Measurements from ENCODE around the gene GLTP. TPM values are rescaled to one million over a fixed set of nuclear protein-coding genes. Genes with fewer than 3 reads are reported as not detected.

The GLTP gene
- total RNA-seq, 1 experiment from 2014 or later: 25.8 TPM

GRCh38 chr12:109833307-109834189, 46.8 kb downstream of the GLTP start, which contains the start of gene TRPV4:
TRPV4 (minus strand) TSS chr12:109833398; CDS start chr12:109814796, 18,602 bp downstream.
- ChIA-PET CTCF (interaction anchor here (1.0 to 7.1 kb wide), 7 partner anchors 7 to 236 kb away, joined by 3 to 63 read pairs (median 7); no protein-coding TSS in a partner anchor), POLR2A (no interaction called here)
- H3K27ac Mint-ChIP-seq: no peak within 1 kb of the TSS
- TF ChIP-seq EMX1 (CRISPR knock-in tag; IDR thresholded peaks at IDR 0.05): no peak
- TF ChIP-seq ZNF121 (CRISPR knock-in tag; IDR thresholded peaks at IDR 0.05): peak; percentile 90; the same call in 1 of the 2 replicates
- peak; percentile 54; the same call in 1 of the 2 replicates for TF ChIP-seq GTF2I (CRISPR knock-in tag; conservative IDR thresholded peaks at IDR 0.05)
- no peak for TF ChIP-seq ZBTB21 (CRISPR knock-in tag; IDR thresholded peaks at IDR 0.05; ENCODE audit: borderline replicate concordance)
- no peak for TF ChIP-seq CREB1 (CRISPR knock-in tag; IDR thresholded peaks at IDR 0.05)
- TF ChIP-seq, protein P1, sequence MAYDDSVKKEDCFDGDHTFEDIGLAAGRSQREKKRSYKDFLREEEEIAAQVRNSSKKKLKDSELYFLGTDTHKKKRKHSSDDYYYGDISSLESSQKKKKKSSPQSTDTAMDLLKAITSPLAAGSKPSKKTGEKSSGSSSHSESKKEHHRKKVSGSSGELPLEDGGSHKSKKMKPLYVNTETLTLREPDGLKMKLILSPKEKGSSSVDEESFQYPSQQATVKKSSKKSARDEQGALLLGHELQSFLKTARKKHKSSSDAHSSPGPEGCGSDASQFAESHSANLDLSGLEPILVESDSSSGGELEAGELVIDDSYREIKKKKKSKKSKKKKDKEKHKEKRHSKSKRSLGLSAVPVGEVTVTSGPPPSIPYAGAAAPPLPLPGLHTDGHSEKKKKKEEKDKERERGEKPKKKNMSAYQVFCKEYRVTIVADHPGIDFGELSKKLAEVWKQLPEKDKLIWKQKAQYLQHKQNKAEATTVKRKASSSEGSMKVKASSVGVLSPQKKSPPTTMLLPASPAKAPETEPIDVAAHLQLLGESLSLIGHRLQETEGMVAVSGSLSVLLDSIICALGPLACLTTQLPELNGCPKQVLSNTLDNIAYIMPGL (CRISPR knock-in tag; IDR thresholded peaks at IDR 0.05): 0 out of 2 replicates have a peak, but pooled peaks have one; percentile 3
- TF ChIP-seq PRDM15 (CRISPR knock-in tag; IDR thresholded peaks at IDR 0.05): peak; percentile 64; the same call in 1 of the 2 replicates
- TF ChIP-seq SP1 (CRISPR knock-in tag; conservative IDR thresholded peaks at IDR 0.05): peak; percentile 56; the same call in 1 of the 2 replicates
- H3K4me1 Mint-ChIP-seq: peaks cover 6% of the 10 kb centered on the region
- DNase-seq (ENCODE audit: low spot score) (peak; percentile 59), ATAC-seq (peak; percentile 74)
- no peaks in the 10 kb centered on the region for H3K36me3 Mint-ChIP-seq
- peak within 1 kb of the TSS; percentile 63 for H3K4me3 Mint-ChIP-seq
- no peaks in the 10 kb centered on the region for H3K9me3 Mint-ChIP-seq
- peaks cover 8% of the 10 kb centered on the region for H3K27me3 Mint-ChIP-seq (ENCODE audit: low read depth)

- Mint-ChIP-seq H3K36me3 (no peaks in the 10 kb centered on the region), H3K27me3 (ENCODE audit: low read depth) (peaks cover 8% of the 10 kb centered on the region), H3K4me3 (peak overlapping the region; percentile 60), H3K4me1 (peaks cover 6% of the 10 kb centered on the region), H3K27ac (no peak overlapping the region), H3K9me3 (no peaks in the 10 kb centered on the region)
- CTCF ChIA-PET: interaction anchor here (1.0 to 7.1 kb wide), 7 partner anchors 8 to 235 kb away, joined by 3 to 63 read pairs (median 7); no protein-coding TSS in a partner anchor
- TF ChIP-seq GTF2I (CRISPR knock-in tag; conservative IDR thresholded peaks at IDR 0.05) (peak; percentile 97), ZBTB21 (CRISPR knock-in tag; IDR thresholded peaks at IDR 0.05; ENCODE audit: borderline replicate concordance) (no peak)
- POLR2A ChIA-PET: no interaction called here
- DNase-seq (ENCODE audit: low spot score) (no peak), ATAC-seq (no peak)
These were observed 47.6 kb downstream of the GLTP start for GRCh38 chr12:109832541-109833306.

GRCh38 chr12:109831929-109832328, 48.4 kb downstream of the GLTP start:
- no peaks in the 10 kb centered on the region for H3K36me3 Mint-ChIP-seq
- ATAC-seq (no peak), DNase-seq (ENCODE audit: low spot score) (no peak)
- no peaks in the 10 kb centered on the region for H3K9me3 Mint-ChIP-seq
- no peak overlapping the region; the same call in 1 of the 2 replicates for H3K4me3 Mint-ChIP-seq
- CTCF ChIA-PET: interaction anchor here (2.1 to 7.1 kb wide), 3 partner anchors 13 to 26 kb away, joined by 7 to 63 read pairs (median 12); no protein-coding TSS in a partner anchor
- peaks cover 6% of the 10 kb centered on the region for H3K4me1 Mint-ChIP-seq
- H3K27me3 Mint-ChIP-seq (ENCODE audit: low read depth): peaks cover 8% of the 10 kb centered on the region
- POLR2A ChIA-PET: no interaction called here
- H3K27ac Mint-ChIP-seq: no peak overlapping the region
- TF ChIP-seq HMGA2 (CRISPR knock-in tag; IDR thresholded peaks at IDR 0.05) (no peak), NFYB (CRISPR knock-in tag; conservative IDR thresholded peaks at IDR 0.05; ENCODE audit: low read depth) (no peak), FOXJ3 (CRISPR knock-in tag; IDR thresholded peaks at IDR 0.05; ENCODE audit: borderline replicate concordance) (no peak), PREB (CRISPR knock-in tag; IDR thresholded peaks at IDR 0.05; ENCODE audit: borderline replicate concordance) (no peak), GTF2I (CRISPR knock-in tag; conservative IDR thresholded peaks at IDR 0.05) (no peak), OVOL2 (CRISPR knock-in tag; IDR thresholded peaks at IDR 0.05; ENCODE audit: borderline replicate concordance) (no peak), KAT7 (CRISPR knock-in tag; IDR thresholded peaks at IDR 0.05; ENCODE audit: borderline replicate concordance) (no peak), TEAD1 (CRISPR knock-in tag; IDR thresholded peaks at IDR 0.05) (no peak), ELF4 (CRISPR knock-in tag; IDR thresholded peaks at IDR 0.05; ENCODE audit: low read depth) (no peak), ZNF425 (CRISPR knock-in tag; conservative IDR thresholded peaks at IDR 0.05) (no peak), RELA (CRISPR knock-in tag; IDR thresholded peaks at IDR 0.05; ENCODE audit: borderline replicate concordance) (no peak), NR1H2 (CRISPR knock-in tag; IDR thresholded peaks at IDR 0.05) (no peak), ETV6 (CRISPR knock-in tag; IDR thresholded peaks at IDR 0.05) (no peak)

Data from WTC11 (cell line).